B cell (primary cell): Measurements from ENCODE around the gene BMP7. TPM values are rescaled to one million over a fixed set of nuclear protein-coding genes. Genes with fewer than 3 reads are reported as not detected.

Source experiments
- ATAC-seq: fragments of 200-7000 bp; cut with Tn5 transposase; one replicate; pipeline ENCODE4 v1.10.0; 2021; ENCODE audit warnings: low read depth, mild to moderate bottlenecking, moderate number of reproducible peaks, moderate library complexity
- CTCF ChIA-PET: fragments of 350-600 bp; sonication (Branson Sonifier 250); formaldehyde crosslinking; loops from one replicate; lab custom pipeline; 2021; ENCODE audit warnings: antibody characterized with exemption, inconsistent platforms; lab: Charles Lee
- POLR2A ChIA-PET: fragments of 350-600 bp; sonication (Branson Sonifier 250); formaldehyde crosslinking; loops from one replicate; lab custom pipeline; 2021; ENCODE audit warnings: antibody characterized with exemption; lab: Charles Lee
- DNase-seq: peaks from one replicate; pipeline ENCODE4 v3.0.0; 2013
- H2AFZ ChIP-seq: 2 replicates; pipeline ENCODE4 v1.6.1; 2012; ENCODE audit warnings: mild to moderate bottlenecking, low read depth, low read length; ENCODE audit not compliant: insufficient read depth, poor library complexity, severe bottlenecking
- H3K27ac ChIP-seq, 2 donors: 1 replicate in 1 of 2; 2 replicates in 1 of 2; pipeline ENCODE4 v1.5.1; 2012 to 2013; ENCODE audit warnings: low read length in 2 of 2, mild to moderate bottlenecking in 2 of 2, moderate library complexity in 1 of 2
- H3K27me3 ChIP-seq, 4 experiments: fragments of 200-600 bp in 1 of 4; sonication (generic) in 1 of 4; replicated peaks in 1 of 4; 1 replicate in 2 of 4; 2 replicates in 2 of 4; pipeline versions ENCODE4 v1.6.1 to v1.7.0; 2013 to 2016; ENCODE audit warnings: low read length in 3 of 4, mild to moderate bottlenecking in 2 of 4, mixed read lengths in 1 of 4, moderate library complexity in 1 of 4; ENCODE audit not compliant: insufficient read depth in 4 of 4, control insufficient read depth in 3 of 4; ENCODE audit errors: control extremely low read depth in 1 of 4
- H3K36me3 ChIP-seq, 2 experiments: replicated peaks in 1 of 2; 1 replicate in 1 of 2; 2 replicates in 1 of 2; pipeline versions ENCODE4 v1.6.1 to v1.7.1; 2013; ENCODE audit warnings: low read length in 1 of 2; ENCODE audit not compliant: insufficient read depth in 2 of 2, control insufficient read depth in 1 of 2; ENCODE audit errors: control extremely low read depth in 1 of 2, extremely low read depth in 1 of 2
- H3K4me1 ChIP-seq, 2 donors: fragments of 200-600 bp in 1 of 2; sonication (generic) in 1 of 2; 1 replicate in 1 of 2; 2 replicates in 1 of 2; pipeline versions ENCODE4 v1.5.1 to v1.6.1; 2013 to 2017; ENCODE audit warnings: low read length in 2 of 2; ENCODE audit not compliant: control insufficient read depth in 2 of 2, insufficient read depth in 2 of 2
- H3K4me2 ChIP-seq: replicated peaks from 2 replicates; pipeline ENCODE3; 2012; ENCODE audit warnings: mild to moderate bottlenecking, low read depth, low read length; ENCODE audit not compliant: poor library complexity, severe bottlenecking
- H3K4me3 ChIP-seq, 5 experiments: fragments of 200-600 bp in 1 of 5; sonication (generic) in 1 of 5; 1 replicate in 3 of 5; 2 replicates in 2 of 5; pipeline versions ENCODE4 v1.5.1 to v1.7.0; 2011 to 2016; ENCODE audit warnings: low read length in 4 of 5, mild to moderate bottlenecking in 4 of 5, low read depth in 2 of 5, control low read depth in 1 of 5, moderate library complexity in 1 of 5; ENCODE audit not compliant: insufficient read depth in 1 of 5; ENCODE audit errors: control extremely low read depth in 1 of 5, extremely low read depth in 1 of 5
- H3K79me2 ChIP-seq: fragments of 200-600 bp; sonication (generic); one replicate; pipeline ENCODE4 v1.6.0; 2016; ENCODE audit warnings: low read length; ENCODE audit not compliant: control insufficient read depth, insufficient read depth
- H3K9ac ChIP-seq: fragments of 200-600 bp; sonication (generic); 2 replicates; pipeline ENCODE4 v1.6.1; 2017; ENCODE audit warnings: mild to moderate bottlenecking, low read length, moderate library complexity
- H3K9me3 ChIP-seq, 3 donors: one replicate each; pipeline versions ENCODE4 v1.6.1 to v1.7.1; 2013; ENCODE audit warnings: low read length in 2 of 3; ENCODE audit not compliant: control insufficient read depth in 2 of 3, insufficient read depth in 1 of 3; ENCODE audit errors: control extremely low read depth in 1 of 3
- H4K20me1 ChIP-seq: 2 replicates; pipeline ENCODE4 v1.6.0; 2012; ENCODE audit warnings: mild to moderate bottlenecking, low read length; ENCODE audit not compliant: insufficient read depth, control insufficient read depth, poor library complexity, severe bottlenecking
- H3K27ac Mint-ChIP-seq: one replicate; pipeline ENCODE4 v1.8.0; 2021; ENCODE audit warnings: mixed read lengths
- H3K27me3 Mint-ChIP-seq: one replicate; pipeline ENCODE4 v1.8.0; 2021; ENCODE audit warnings: mixed read lengths
- H3K4me1 Mint-ChIP-seq: one replicate; pipeline ENCODE4 v1.8.0; 2021; ENCODE audit warnings: mixed read lengths
- H3K4me3 Mint-ChIP-seq: one replicate; pipeline ENCODE4 v1.8.0; 2021; ENCODE audit warnings: mixed read lengths
- H3K9me3 Mint-ChIP-seq: one replicate; pipeline ENCODE4 v1.8.0; 2022; ENCODE audit warnings: mixed read lengths; ENCODE audit not compliant: insufficient read depth
- EZH2 ChIP-seq: IDR thresholded peaks from 2 replicates; pipeline ENCODE4 v1.6.1; 2012; ENCODE audit warnings: borderline replicate concordance, low read depth, mild to moderate bottlenecking, moderate library complexity, low read length; ENCODE audit not compliant: insufficient read depth, poor library complexity, severe bottlenecking
- WGBS: methylation state at CpG from one replicate; pipeline ENCODE4 v1.1.5; 2013; ENCODE audit warnings: missing lambda C conversion rate; ENCODE audit not compliant: insufficient coverage; 5-methylcytosine and 5-hydroxymethylcytosine counted together
- intact Hi-C: fragments of 100-400 bp; cut with micrococcal nuclease; formaldehyde crosslinking; loops from one replicate; pipeline ENCODE4 v1.10.0; 2022
- polyA minus RNA-seq: library from RNA; depleted of rRNA, polyadenylated mRNA; stranded (reverse); fragments of >200 nt; gene quantifications from 2 replicates; pipeline ENCODE4 v1.2.3, GENCODE V29; 2012
- polyA plus RNA-seq: library from polyadenylated mRNA; depleted of rRNA; stranded (reverse); fragments of >200 nt; gene quantifications from 2 replicates; pipeline ENCODE4 v1.2.3, GENCODE V29; 2012
- total RNA-seq, 2 donors: library from RNA; stranded (reverse); fragments of 120-200 nt in 1 of 2; gene quantifications; 1 replicate in 1 of 2; 2 replicates in 1 of 2; pipeline versions ENCODE4 v1.2.3 to v1.2.4, GENCODE V29; 2013 to 2022
- TF ChIP-seq, protein P1 (sequence below): fragments of 200-600 bp; IDR thresholded peaks from one replicate; pipeline ENCODE4 v1.8.0; 2022; ENCODE audit warnings: antibody characterized with exemption, mild to moderate bottlenecking

The BMP7 gene
- not detected in 2 replicates for total RNA-seq
- total RNA-seq (2013) = 0.07 TPM
- polyA plus RNA-seq = not detected in 2 replicates
- 0.14 TPM in 1 of 2 replicates, not detected in the other for polyA minus RNA-seq

DNA sequence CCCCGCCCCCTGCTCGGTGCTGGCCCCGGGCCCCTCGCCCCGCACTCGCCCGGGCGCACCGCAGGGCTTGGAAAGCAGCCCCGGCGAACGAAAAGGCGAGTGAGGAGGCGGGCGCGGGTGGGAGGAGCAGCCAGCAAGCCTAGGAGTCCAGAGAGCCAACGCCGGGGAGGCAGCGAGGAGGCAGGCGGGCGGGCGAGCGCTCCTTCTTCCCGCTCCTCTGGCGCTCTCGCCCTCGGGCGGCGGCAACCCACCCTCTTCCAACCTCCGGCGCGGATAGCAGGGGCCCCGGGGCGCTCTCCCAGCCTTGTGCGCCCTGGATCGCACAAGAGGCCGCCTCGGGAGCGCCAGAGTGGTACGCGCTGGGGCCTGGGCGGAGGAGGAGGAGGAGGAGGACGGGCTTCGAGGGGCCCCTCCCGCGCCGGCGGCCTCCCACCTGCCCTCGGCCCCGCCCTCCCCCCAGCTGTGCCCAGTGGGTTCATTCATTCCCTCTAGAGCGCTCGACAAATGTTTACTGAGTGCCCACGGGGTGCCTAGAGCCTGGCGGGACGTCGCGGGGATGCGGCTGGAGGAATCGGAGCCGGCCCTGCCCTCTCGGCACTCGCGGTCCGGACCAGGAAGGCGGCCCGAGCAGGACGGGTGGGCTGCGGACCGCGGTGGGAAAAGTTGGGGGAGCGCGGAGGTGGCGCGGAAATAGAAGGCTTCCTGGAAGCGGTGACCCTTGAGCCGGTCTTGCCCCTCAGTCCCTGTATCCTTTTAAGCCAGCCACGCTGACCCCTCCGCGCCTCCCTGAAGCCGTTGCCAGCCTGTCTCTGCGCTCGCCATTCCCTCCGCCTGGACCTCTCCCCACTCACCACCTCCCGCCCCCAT lies at the start of gene BMP7:
Gene BMP7, minus strand, starts transcription at position 351 of the 867 bp plus-strand sequence. CDS start 519 bp downstream, outside the sequence.
- ChIA-PET POLR2A (no interaction called here), CTCF (no interaction called here)
- H3K4me1 ChIP-seq = no peaks in the 10 kb centered on the region
- Mint-ChIP-seq H3K4me1 (peaks cover 4% of the 10 kb centered on the region), H3K9me3 (no peaks in the 10 kb centered on the region), H3K27me3 (peaks cover 63% of the 10 kb centered on the region), H3K4me3 (no peak within 1 kb of the TSS), H3K27ac (no peak within 1 kb of the TSS)
- H3K79me2 ChIP-seq = no peaks in the 10 kb centered on the region
- H3K27ac ChIP-seq = no peak within 1 kb of the TSS
- WGBS = 5% methylated on average over 72 of the region's 84 CpGs
- H4K20me1 ChIP-seq = no peaks in the 10 kb centered on the region
- intact Hi-C loops = no loop called here
- DNase-seq = no peak
- H3K9ac ChIP-seq = no peak within 1 kb of the TSS
- H3K9me3 ChIP-seq = peaks cover 0 to 6% (median 0%) of the 10 kb centered on the region in 3 donors
- no peak within 1 kb of the TSS for H3K4me2 ChIP-seq
- ATAC-seq = no peak
- no peaks in the 10 kb centered on the region for H3K36me3 ChIP-seq
- TF ChIP-seq, protein P1, sequence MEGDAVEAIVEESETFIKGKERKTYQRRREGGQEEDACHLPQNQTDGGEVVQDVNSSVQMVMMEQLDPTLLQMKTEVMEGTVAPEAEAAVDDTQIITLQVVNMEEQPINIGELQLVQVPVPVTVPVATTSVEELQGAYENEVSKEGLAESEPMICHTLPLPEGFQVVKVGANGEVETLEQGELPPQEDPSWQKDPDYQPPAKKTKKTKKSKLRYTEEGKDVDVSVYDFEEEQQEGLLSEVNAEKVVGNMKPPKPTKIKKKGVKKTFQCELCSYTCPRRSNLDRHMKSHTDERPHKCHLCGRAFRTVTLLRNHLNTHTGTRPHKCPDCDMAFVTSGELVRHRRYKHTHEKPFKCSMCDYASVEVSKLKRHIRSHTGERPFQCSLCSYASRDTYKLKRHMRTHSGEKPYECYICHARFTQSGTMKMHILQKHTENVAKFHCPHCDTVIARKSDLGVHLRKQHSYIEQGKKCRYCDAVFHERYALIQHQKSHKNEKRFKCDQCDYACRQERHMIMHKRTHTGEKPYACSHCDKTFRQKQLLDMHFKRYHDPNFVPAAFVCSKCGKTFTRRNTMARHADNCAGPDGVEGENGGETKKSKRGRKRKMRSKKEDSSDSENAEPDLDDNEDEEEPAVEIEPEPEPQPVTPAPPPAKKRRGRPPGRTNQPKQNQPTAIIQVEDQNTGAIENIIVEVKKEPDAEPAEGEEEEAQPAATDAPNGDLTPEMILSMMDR = no peak
- no peak for TF ChIP-seq EZH2
- no peak within 1 kb of the TSS for H3K4me3 ChIP-seq
- no peak within 1 kb of the TSS for H2AFZ ChIP-seq
- H3K27me3 ChIP-seq = peaks cover 0 to 50% (median 12%) of the 10 kb centered on the region in 4 experiments

DNA sequence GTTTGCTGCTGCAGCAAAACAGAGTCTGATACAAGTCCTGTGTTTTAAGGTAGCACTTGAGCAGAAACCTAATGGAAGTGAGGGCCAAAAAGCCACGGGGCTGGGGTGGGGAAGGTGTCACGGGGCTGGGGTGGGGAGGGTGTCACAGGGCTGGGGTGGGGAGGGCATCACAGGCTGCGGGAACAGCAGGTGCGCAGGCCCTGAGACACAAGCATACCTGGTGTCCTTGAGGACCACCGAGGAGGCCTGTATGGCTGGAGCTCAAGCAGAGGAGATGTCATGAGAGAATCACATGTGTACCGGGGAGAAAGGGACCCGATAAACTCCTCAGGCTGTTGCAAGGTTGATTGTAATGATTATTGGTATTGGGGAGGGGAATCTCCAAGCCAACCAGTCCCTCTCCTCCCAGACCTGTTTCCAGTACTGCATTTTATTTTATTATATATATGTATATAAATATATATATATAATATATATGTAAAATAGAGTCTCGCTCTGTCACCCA lies 49.6 kb upstream of the BMP7 start:
- Histone ChIP-seq H3K9me3 (no peaks in the 10 kb centered on the region), H3K4me1 (no peaks in the 10 kb centered on the region), H3K79me2 (no peaks in the 10 kb centered on the region), H3K4me3 (no peak overlapping the region), H3K4me2 (no peak overlapping the region), H2AFZ (no peak overlapping the region), H4K20me1 (no peaks in the 10 kb centered on the region), H3K9ac (no peak overlapping the region), H3K27me3 (peaks cover 0 to 6% (median 1%) of the 10 kb centered on the region in 4 experiments), H3K27ac (no peak overlapping the region), H3K36me3 (no peaks in the 10 kb centered on the region)
- 67% methylated on average over 3 of the region's 8 CpGs for WGBS
- H3K9me3 Mint-ChIP-seq = no peaks in the 10 kb centered on the region
- ATAC-seq (no peak), DNase-seq (no peak)
- peaks cover 31% of the 10 kb centered on the region for H3K27me3 Mint-ChIP-seq
- no peak for TF ChIP-seq EZH2
- TF ChIP-seq, protein P1 = no peak
- ChIA-PET CTCF (no interaction called here), POLR2A (no interaction called here)
- intact Hi-C loops = no loop called here
- no peak overlapping the region for H3K4me3 Mint-ChIP-seq
- H3K27ac Mint-ChIP-seq = no peak overlapping the region
- H3K4me1 Mint-ChIP-seq = no peaks in the 10 kb centered on the region
